Duodenal mucosa (tissue), 2 donors: ENCODE measurements around the gene ZDHHC14.
"Not testable (repeated sequence)": the region's sequence is repeated elsewhere in the genome, so short reads cannot be mapped to it uniquely, and the experiment has no call there.

ENCODE experiments used
- H3K27ac ChIP-seq: one replicate; pipeline ENCODE4 v1.7.0; 2013; ENCODE audit warnings: low read depth, low read length
- H3K27me3 ChIP-seq, 2 donors: one replicate each; pipeline ENCODE4 v1.7.0; 2013; ENCODE audit warnings: low read length in 2 of 2, control low read depth in 1 of 2; ENCODE audit not compliant: insufficient read depth in 2 of 2, control insufficient read depth in 1 of 2
- H3K36me3 ChIP-seq, 2 donors: one replicate each; pipeline ENCODE4 v1.7.0; 2013; ENCODE audit warnings: low read length in 2 of 2, control low read depth in 1 of 2; ENCODE audit not compliant: insufficient read depth in 2 of 2, control insufficient read depth in 1 of 2
- H3K4me1 ChIP-seq, 2 donors: one replicate each; pipeline ENCODE4 v1.7.0; 2013; ENCODE audit warnings: low read length in 2 of 2, control low read depth in 1 of 2; ENCODE audit not compliant: insufficient read depth in 2 of 2, control insufficient read depth in 1 of 2
- H3K4me3 ChIP-seq, 2 donors: one replicate each; pipeline ENCODE4 v1.7.0; 2013; ENCODE audit warnings: low read length in 2 of 2, low read depth in 1 of 2
- H3K9ac ChIP-seq, 2 donors: one replicate each; pipeline ENCODE4 v1.7.0; 2013; ENCODE audit warnings: low read length in 2 of 2, low read depth in 1 of 2
- H3K9me3 ChIP-seq, 2 donors: one replicate each; pipeline ENCODE4 v1.7.0; 2013; ENCODE audit warnings: low read length in 2 of 2, control low read depth in 1 of 2; ENCODE audit not compliant: control insufficient read depth in 1 of 2

The ZDHHC14 gene

GRCh38 chr6:157699777-157700636 lies 319.0 kb downstream of the ZDHHC14 start:
- Histone ChIP-seq H3K36me3 (no peaks in the 10 kb centered on the region), H3K4me3 (no peak overlapping the region), H3K9ac (no peak overlapping the region), H3K9me3 (peaks cover 0 to 4% of the 10 kb centered on the region in 2 donors), H3K27me3 (no peaks in the 10 kb centered on the region), H3K27ac (no peak overlapping the region), H3K4me1 (no peaks in the 10 kb centered on the region)

DNA sequence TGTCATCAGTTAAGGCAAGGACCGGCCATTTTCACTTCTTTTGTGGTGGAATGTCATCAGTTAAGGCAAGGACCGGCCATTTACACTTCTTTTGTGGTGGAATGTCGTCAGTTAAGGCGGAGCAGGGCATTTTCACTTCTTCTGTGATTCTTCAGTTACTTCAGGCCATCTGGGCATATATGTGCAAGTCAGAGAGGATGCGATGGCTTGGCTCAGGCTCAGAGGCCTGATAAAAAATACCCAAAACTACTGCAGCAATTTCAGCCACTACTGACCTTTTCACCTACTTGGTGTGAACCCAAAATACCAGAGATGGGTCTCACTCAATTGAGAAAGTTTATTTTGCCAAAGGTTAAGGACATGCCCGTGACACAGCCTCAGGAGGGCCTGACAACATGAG lies 325.4 kb downstream of the ZDHHC14 start:
- H3K4me1 ChIP-seq, H3K9me3 ChIP-seq, H3K27me3 ChIP-seq, H3K36me3 ChIP-seq, H3K4me3 ChIP-seq, H3K27ac ChIP-seq, H3K9ac ChIP-seq: not testable (repeated sequence)

DNA sequence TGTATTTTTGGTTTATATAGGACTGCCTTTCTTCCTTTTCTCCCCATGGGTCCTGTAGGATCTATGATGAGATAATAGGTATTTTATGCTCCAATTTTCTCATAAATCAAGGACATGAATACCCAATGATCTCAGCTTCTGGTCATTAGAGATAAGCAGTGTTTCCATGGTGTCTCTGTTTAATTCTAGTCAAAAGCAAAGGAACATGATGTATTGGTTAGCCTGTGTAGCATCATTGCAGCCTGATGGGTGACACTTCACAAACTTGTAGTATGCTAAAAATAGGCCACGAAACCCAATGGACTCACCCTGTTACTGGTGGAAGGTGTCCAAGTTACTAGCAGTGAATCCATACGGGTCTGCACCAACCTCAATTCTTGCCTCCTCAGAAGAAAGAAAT lies 325.9 kb downstream of the ZDHHC14 start:
- Histone ChIP-seq H3K4me1 (no peaks in the 10 kb centered on the region), H3K27me3 (no peaks in the 10 kb centered on the region), H3K9me3 (no peaks in the 10 kb centered on the region), H3K27ac (no peak overlapping the region), H3K4me3 (no peak overlapping the region), H3K36me3 (no peaks in the 10 kb centered on the region), H3K9ac (no peak overlapping the region)

DNA sequence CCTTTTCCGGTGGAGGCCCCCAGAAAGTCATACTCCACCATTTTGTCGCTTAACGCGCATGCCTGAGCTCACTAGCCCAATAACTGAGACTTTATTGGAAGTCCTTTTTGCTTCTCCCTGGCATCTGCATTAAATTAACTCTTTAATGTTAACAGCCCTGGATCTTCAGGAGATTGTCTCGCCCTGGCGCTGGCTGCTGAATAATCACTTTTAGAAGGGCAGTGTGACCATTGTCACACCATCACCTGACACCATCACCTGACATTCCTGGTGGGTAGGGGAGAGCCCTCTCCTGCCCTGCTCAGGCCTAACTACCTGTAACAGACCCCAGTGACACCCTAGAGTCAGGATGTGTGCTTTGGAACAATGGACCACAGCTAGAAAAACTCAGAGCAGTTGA lies 326.6 kb downstream of the ZDHHC14 start:
- no peak overlapping the region for H3K4me3 ChIP-seq
- H3K9me3 ChIP-seq: no peaks in the 10 kb centered on the region
- no peaks in the 10 kb centered on the region for H3K4me1 ChIP-seq
- H3K9ac ChIP-seq: no peak overlapping the region
- no peaks in the 10 kb centered on the region for H3K27me3 ChIP-seq
- H3K36me3 ChIP-seq: no peaks in the 10 kb centered on the region
- H3K27ac ChIP-seq: no peak overlapping the region

- no peaks in the 10 kb centered on the region for H3K27me3 ChIP-seq
- H3K27ac ChIP-seq: no peak overlapping the region
Measured at GRCh38 chr6:157708239-157708638, 327.2 kb downstream of the ZDHHC14 start.

DNA sequence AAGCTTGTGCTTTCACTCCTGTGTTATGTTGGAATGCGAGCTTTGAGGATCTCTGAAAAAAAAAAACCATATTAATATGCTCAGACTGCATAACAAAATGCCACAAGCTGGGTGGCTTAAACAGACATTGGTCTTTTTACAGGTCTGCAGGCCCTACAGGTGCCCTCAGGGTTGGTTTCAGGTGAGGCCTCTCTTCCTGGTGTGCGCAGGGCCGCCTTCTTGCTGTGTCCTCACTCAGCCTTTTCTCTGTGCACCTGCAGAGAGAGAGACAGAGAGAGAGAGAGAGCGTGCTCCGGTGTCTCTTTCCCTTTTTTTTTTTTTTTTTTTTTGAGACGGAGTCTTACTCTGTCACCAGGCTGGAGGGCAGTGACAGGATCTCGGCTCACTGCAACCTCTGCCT lies 327.9 kb downstream of the ZDHHC14 start:
- Histone ChIP-seq H3K27ac (no peak overlapping the region), H3K27me3 (no peaks in the 10 kb centered on the region), H3K36me3 (no peaks in the 10 kb centered on the region), H3K4me1 (no peaks in the 10 kb centered on the region), H3K4me3 (no peak overlapping the region), H3K9me3 (no peaks in the 10 kb centered on the region), H3K9ac (no peak overlapping the region)

More at GRCh38 chr6:157708239-157708638, 327.2 kb downstream of the ZDHHC14 start:
- no peak overlapping the region for H3K4me3 ChIP-seq
- no peaks in the 10 kb centered on the region for H3K36me3 ChIP-seq
- H3K4me1 ChIP-seq: no peaks in the 10 kb centered on the region
- H3K9me3 ChIP-seq: no peaks in the 10 kb centered on the region
- H3K9ac ChIP-seq: no peak overlapping the region

GRCh38 chr6:157709555-157709954 lies 328.6 kb downstream of the ZDHHC14 start:
- no peak overlapping the region for H3K9ac ChIP-seq
- no peaks in the 10 kb centered on the region for H3K9me3 ChIP-seq
- no peaks in the 10 kb centered on the region for H3K27me3 ChIP-seq
- H3K4me1 ChIP-seq: no peaks in the 10 kb centered on the region
- no peaks in the 10 kb centered on the region for H3K36me3 ChIP-seq
- H3K27ac ChIP-seq: no peak overlapping the region
- H3K4me3 ChIP-seq: no peak overlapping the region

DNA sequence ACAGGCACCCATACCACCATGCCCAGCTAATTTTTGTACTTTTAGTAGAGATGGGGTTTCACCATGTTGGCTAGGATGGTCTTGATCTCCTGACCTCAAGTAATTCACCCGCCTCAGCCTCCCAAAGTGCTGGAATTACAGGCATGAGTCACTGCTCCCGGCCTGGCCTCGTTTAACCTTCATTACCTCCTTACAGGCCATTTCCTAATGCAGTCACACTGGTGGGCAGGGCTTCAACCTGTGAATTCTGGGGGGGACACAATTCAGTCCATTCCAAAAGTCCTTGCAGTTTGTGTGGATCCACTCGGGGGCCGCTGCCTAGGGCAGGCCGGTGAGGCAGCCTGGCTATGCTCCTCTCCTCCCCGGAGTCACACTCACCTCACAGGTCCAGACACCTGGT lies 329.6 kb downstream of the ZDHHC14 start:
- no peak overlapping the region for H3K4me3 ChIP-seq
- no peaks in the 10 kb centered on the region for H3K9me3 ChIP-seq
- no peaks in the 10 kb centered on the region for H3K27me3 ChIP-seq
- H3K4me1 ChIP-seq: peaks cover 0 to under 1% of the 10 kb centered on the region in 2 donors
- H3K36me3 ChIP-seq: no peaks in the 10 kb centered on the region
- H3K27ac ChIP-seq: no peak overlapping the region
- no peak overlapping the region for H3K9ac ChIP-seq

- H3K4me3 ChIP-seq: no peak overlapping the region
- H3K9ac ChIP-seq: no peak overlapping the region
- H3K27me3 ChIP-seq: no peaks in the 10 kb centered on the region
- H3K9me3 ChIP-seq: no peaks in the 10 kb centered on the region
- H3K36me3 ChIP-seq: no peaks in the 10 kb centered on the region
- H3K4me1 ChIP-seq: peaks cover 3 to 5% of the 10 kb centered on the region in 2 donors
- H3K27ac ChIP-seq: no peak overlapping the region
Measured at GRCh38 chr6:157711060-157711459, 330.1 kb downstream of the ZDHHC14 start.

DNA sequence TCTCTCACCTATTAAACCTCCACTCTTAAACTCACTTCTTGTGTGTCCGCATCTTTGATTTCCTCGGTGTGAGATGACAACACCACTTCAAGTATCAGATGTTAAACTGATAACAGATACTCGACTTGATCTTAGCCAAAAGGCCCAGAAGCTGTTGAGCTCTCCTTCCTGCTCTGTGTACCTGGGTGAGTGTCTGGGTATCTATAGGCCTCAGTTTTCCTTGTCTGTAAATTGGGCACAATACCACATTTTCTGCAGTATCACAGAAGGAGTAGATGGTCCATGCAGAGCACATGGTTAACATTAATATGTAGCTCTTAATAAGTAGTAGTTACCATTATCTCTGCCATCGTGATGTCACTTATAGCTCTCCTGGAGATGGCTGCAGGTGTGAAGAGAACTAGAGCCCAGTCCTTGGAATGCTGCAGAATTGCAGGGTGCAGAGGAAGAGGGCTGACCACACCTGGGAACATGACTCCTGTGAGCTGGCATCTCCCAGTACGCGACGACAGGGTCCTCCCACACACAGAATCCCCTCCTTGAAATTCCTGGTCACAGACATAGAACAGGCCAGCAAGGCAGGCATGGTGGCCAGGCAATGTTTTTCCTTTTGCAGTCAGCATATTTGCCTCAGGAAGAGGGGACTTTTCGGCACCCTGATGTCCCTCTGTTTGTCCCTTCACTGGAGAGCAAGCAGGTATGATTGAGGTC lies 331.8 kb downstream of the ZDHHC14 start:
- H3K27ac ChIP-seq: no peak overlapping the region
- peaks cover 9 to 13% of the 10 kb centered on the region in 2 donors for H3K4me1 ChIP-seq

More for the DNA sequence above, 331.8 kb downstream of the ZDHHC14 start:
- Histone ChIP-seq H3K36me3 (no peaks in the 10 kb centered on the region), H3K4me3 (no peak overlapping the region), H3K9me3 (no peaks in the 10 kb centered on the region), H3K27me3 (no peaks in the 10 kb centered on the region), H3K9ac (no peak overlapping the region)
